Right atrium auricular region (tissue), 2 donors: ENCODE data around the gene CLEC17A. TPM values are rescaled to one million over a fixed set of nuclear protein-coding genes. Genes with fewer than 3 reads are reported as not detected.
"Not testable (repeated sequence)": the region's sequence is repeated elsewhere in the genome, so short reads cannot be mapped to it uniquely, and the experiment has no call there.

Source experiments
- DNase-seq: peaks from one replicate; pipeline ENCODE4 v3.0.0-alpha.2; 2019; ENCODE audit warnings: low spot score
- H3K27ac ChIP-seq, 2 donors: fragments of 200-600 bp; sonication (generic); 1 replicate in 1 of 2; 2 replicates in 1 of 2; pipeline ENCODE4 v1.5.1; 2016 to 2019
- H3K27me3 ChIP-seq, 2 donors: fragments of 200-600 bp; sonication (generic); one replicate each; pipeline versions ENCODE4 v1.5.1 to v1.6.0; 2017 to 2019
- H3K36me3 ChIP-seq: fragments of 200-600 bp; sonication (generic); one replicate; pipeline ENCODE4 v1.5.1; 2016
- H3K4me1 ChIP-seq, 2 donors: fragments of 200-600 bp; sonication (generic); one replicate each; pipeline versions ENCODE4 v1.5.1 to v1.6.0; 2017 to 2019
- H3K4me3 ChIP-seq, 2 donors: fragments of 200-600 bp; sonication (generic); 1 replicate in 1 of 2; 2 replicates in 1 of 2; pipeline ENCODE4 v1.5.1; 2017 to 2019; ENCODE audit warnings: mild to moderate bottlenecking in 1 of 2, moderate library complexity in 1 of 2
- H3K9me3 ChIP-seq, 2 donors: fragments of 200-600 bp; sonication (generic); one replicate each; pipeline ENCODE4 v1.5.1; 2019
- CTCF ChIP-seq, 2 donors: fragments of 200-600 bp; sonication (generic); IDR thresholded peaks; one replicate each; pipeline ENCODE4 v1.5.1; 2019; ENCODE audit warnings: antibody characterized with exemption in 2 of 2
- total RNA-seq, 2 donors: library from RNA; depleted of rRNA; stranded (reverse); fragments of >200 nt; gene quantifications; one replicate each; pipeline ENCODE4 v1.1.0, GENCODE V29; 2016

CLEC17A gene
- not detected for total RNA-seq

GRCh38 chr19:14582894-14583340 lies at the start of gene CLEC17A:
CLEC17A (plus strand) TSS chr19:14583084; CDS start chr19:14583161, 77 bp downstream.
- Histone ChIP-seq H3K4me1 (no peaks in the 10 kb centered on the region), H3K4me3 (no peak within 1 kb of the TSS), H3K36me3 (no peaks in the 10 kb centered on the region), H3K27me3 (no peaks in the 10 kb centered on the region), H3K27ac (no peak within 1 kb of the TSS), H3K9me3 (no peaks in the 10 kb centered on the region)
- no peak for TF ChIP-seq CTCF (IDR thresholded peaks at IDR 0.05)
- no peak for DNase-seq

- Histone ChIP-seq H3K36me3 (no peaks in the 10 kb centered on the region), H3K4me1 (peaks cover 0 to 35% of the 10 kb centered on the region in 2 donors), H3K27me3 (no peaks in the 10 kb centered on the region), H3K4me3 (no peak overlapping the region), H3K27ac (peak overlapping the region in 1 of 2 donors; percentile 49), H3K9me3 (no peaks in the 10 kb centered on the region)
- no peak for TF ChIP-seq CTCF (IDR thresholded peaks at IDR 0.05)
- no peak for DNase-seq
Measured at GRCh38 chr19:14533450-14533849, 49.4 kb upstream of the CLEC17A start.

GRCh38 chr19:14536926-14537692 lies 45.8 kb upstream of the CLEC17A start:
- Histone ChIP-seq H3K27ac (peak overlapping the region in 1 of 2 donors; percentile 48), H3K36me3 (no peaks in the 10 kb centered on the region), H3K4me1 (peaks cover 0 to 18% of the 10 kb centered on the region in 2 donors), H3K4me3 (peak overlapping the region in 1 of 2 donors; percentile 42), H3K9me3 (no peaks in the 10 kb centered on the region), H3K27me3 (no peaks in the 10 kb centered on the region)
- DNase-seq: peak; percentile 76
- TF ChIP-seq CTCF (IDR thresholded peaks at IDR 0.05): no peak

GRCh38 chr19:14540741-14541525 lies 42.0 kb upstream of the CLEC17A start:
- Histone ChIP-seq H3K27ac (no peak overlapping the region), H3K4me1 (peaks cover 0 to 35% of the 10 kb centered on the region in 2 donors), H3K9me3 (no peaks in the 10 kb centered on the region), H3K27me3 (no peaks in the 10 kb centered on the region), H3K36me3 (no peaks in the 10 kb centered on the region), H3K4me3 (no peak overlapping the region)
- no peak for DNase-seq
- TF ChIP-seq CTCF (IDR thresholded peaks at IDR 0.05): no peak

- H3K27ac ChIP-seq, H3K27me3 ChIP-seq, H3K9me3 ChIP-seq, DNase-seq, H3K36me3 ChIP-seq, H3K4me3 ChIP-seq: not testable (repeated sequence)
- peaks cover 0 to 35% of the 10 kb centered on the region in 2 donors for H3K4me1 ChIP-seq
Measured at GRCh38 chr19:14541979-14542378, 40.9 kb upstream of the CLEC17A start.

- TF ChIP-seq CTCF (IDR thresholded peaks at IDR 0.05): no peak
- Histone ChIP-seq H3K9me3 (no peaks in the 10 kb centered on the region), H3K36me3 (no peaks in the 10 kb centered on the region), H3K27me3 (no peaks in the 10 kb centered on the region), H3K4me3 (no peak overlapping the region), H3K4me1 (peaks cover 0 to 28% of the 10 kb centered on the region in 2 donors), H3K27ac (peak overlapping the region in 1 of 2 donors; percentile 10)
- DNase-seq: no peak
Measured at GRCh38 chr19:14542711-14543328, 40.1 kb upstream of the CLEC17A start.
